Activated T-helper 17 cell treated with anti-CD3 and anti-CD28 coated beads, Interleukin-2, amount 50 U/mL, for 72 hours (primary cell): ENCODE data around the gene NAPSA. TPM values are rescaled to one million over a fixed set of nuclear protein-coding genes. Genes with fewer than 3 reads are reported as not detected.

Experiments used
- ATAC-seq: fragments of 150-1000 bp; cut with Tn5 transposase; replicated peaks from 2 replicates; pipeline ENCODE4 v1.10.0; 2021; ENCODE audit warnings: mild to moderate bottlenecking, moderate library complexity
- H3K27ac Mint-ChIP-seq: one replicate; pipeline ENCODE4 v1.8.0; 2022; ENCODE audit warnings: mixed read lengths
- H3K27me3 Mint-ChIP-seq: one replicate; pipeline ENCODE4 v1.8.0; 2022; ENCODE audit warnings: mixed read lengths
- H3K36me3 Mint-ChIP-seq: one replicate; pipeline ENCODE4 v1.8.0; 2022; ENCODE audit warnings: low read depth, mild to moderate bottlenecking, mixed read lengths
- H3K4me1 Mint-ChIP-seq: one replicate; pipeline ENCODE4 v1.8.0; 2022; ENCODE audit warnings: mixed read lengths
- H3K4me3 Mint-ChIP-seq: one replicate; pipeline ENCODE4 v1.8.0; 2022; ENCODE audit warnings: mild to moderate bottlenecking, mixed read lengths
- H3K9me3 Mint-ChIP-seq: one replicate; pipeline ENCODE4 v1.8.0; 2022; ENCODE audit warnings: mixed read lengths
- total RNA-seq, 2 donors: library from RNA; stranded (reverse); gene quantifications; one replicate each; pipeline ENCODE4 v1.2.3, GENCODE V29; 2022

NAPSA gene
- total RNA-seq, 2 donors from 2014 or later, result 54.6 to 86.0 TPM

DNA sequence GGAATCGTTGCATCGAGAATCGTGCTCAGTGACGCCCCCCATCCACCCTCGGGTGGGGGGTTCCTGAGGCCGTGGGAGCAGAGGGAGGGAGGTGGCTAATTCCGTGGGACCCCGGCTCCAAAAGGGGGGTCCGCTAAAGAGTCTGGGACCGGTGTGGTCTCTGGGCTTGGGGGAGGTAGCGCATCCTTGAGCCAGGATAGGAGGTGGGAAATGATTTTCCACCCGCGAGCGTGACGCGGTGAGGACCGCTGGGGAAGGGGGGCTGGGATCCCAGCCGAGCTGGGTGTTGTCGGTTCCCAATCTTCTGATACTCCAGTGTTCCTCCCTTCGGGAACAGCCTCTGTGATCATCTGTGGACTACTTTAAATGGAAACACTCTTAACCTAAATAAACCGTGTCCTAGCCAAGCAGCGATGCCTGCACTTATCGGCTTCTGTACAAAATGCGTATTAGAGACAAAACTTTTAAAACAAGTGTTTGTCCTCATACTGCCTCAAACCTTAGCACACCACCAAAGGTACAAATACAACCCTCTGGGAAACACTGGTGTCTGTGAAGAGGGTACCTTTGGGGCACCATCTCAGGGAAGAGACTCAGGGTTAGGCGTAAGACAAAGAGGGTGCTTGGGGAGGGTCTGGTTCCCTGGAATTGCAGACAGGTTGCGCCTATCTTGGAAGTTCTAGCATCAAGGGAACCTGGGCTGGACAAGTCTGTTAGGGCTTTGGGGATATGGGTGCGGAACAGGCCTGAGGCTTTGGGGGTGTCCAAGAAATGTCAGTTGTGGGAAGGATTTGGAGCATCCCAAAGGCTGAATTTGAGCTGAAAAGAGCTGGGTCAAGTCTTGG is 52.2 kb downstream of the NAPSA start:
- Mint-ChIP-seq H3K9me3 (no peaks in the 10 kb centered on the region), H3K4me1 (peaks cover 6% of the 10 kb centered on the region), H3K27me3 (peaks cover 62% of the 10 kb centered on the region), H3K4me3 (no peak overlapping the region), H3K36me3 (peaks cover 11% of the 10 kb centered on the region), H3K27ac (no peak overlapping the region)
- ATAC-seq, result no peak

GRCh38 chr19:50311723-50312635 is 53.5 kb downstream of the NAPSA start:
- Mint-ChIP-seq H3K27ac (no peak overlapping the region), H3K4me1 (peaks cover 6% of the 10 kb centered on the region), H3K9me3 (no peaks in the 10 kb centered on the region), H3K36me3 (peaks cover 11% of the 10 kb centered on the region), H3K4me3 (no peak overlapping the region), H3K27me3 (peaks cover 59% of the 10 kb centered on the region)
- ATAC-seq, result no peak

DNA sequence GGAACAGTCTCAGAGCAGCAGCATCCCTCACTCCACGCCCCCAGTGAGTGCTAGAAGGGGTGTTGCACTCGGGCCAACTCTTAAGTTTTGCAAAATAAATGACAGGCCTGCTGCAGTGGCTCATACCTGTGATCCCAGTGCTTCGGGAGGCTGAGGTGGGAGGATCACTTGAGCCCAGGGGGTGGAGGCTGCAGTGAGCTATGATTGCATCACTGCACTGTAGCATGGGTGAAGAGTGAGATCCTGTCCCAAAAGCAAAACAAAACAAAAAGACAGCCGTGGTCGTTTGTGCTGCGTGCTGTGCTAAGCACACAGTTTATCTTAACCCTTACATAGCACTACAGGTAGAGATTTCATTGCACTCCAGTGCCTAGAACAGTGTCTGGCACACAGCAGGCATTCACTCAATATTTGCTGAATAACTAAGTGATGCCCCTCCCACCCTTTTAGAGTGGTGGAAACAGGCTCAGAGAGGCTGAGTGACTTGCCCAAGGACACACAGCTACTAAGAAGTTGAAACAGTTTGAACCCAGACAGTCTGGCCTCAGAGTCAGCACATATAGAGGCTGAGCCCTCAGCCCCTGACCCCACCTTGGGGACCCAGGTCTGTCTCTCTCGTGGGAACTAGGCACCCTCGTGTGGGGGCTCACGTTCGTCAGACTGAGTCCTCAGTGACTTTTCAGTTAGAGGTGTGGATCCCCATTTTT is 54.5 kb downstream of the NAPSA start:
- no peak overlapping the region for H3K4me3 Mint-ChIP-seq
- peaks cover 6% of the 10 kb centered on the region for H3K36me3 Mint-ChIP-seq
- H3K27ac Mint-ChIP-seq, result no peak overlapping the region
- peaks cover 6% of the 10 kb centered on the region for H3K4me1 Mint-ChIP-seq
- H3K27me3 Mint-ChIP-seq, result peaks cover 60% of the 10 kb centered on the region
- ATAC-seq, result no peak
- H3K9me3 Mint-ChIP-seq, result no peaks in the 10 kb centered on the region

DNA sequence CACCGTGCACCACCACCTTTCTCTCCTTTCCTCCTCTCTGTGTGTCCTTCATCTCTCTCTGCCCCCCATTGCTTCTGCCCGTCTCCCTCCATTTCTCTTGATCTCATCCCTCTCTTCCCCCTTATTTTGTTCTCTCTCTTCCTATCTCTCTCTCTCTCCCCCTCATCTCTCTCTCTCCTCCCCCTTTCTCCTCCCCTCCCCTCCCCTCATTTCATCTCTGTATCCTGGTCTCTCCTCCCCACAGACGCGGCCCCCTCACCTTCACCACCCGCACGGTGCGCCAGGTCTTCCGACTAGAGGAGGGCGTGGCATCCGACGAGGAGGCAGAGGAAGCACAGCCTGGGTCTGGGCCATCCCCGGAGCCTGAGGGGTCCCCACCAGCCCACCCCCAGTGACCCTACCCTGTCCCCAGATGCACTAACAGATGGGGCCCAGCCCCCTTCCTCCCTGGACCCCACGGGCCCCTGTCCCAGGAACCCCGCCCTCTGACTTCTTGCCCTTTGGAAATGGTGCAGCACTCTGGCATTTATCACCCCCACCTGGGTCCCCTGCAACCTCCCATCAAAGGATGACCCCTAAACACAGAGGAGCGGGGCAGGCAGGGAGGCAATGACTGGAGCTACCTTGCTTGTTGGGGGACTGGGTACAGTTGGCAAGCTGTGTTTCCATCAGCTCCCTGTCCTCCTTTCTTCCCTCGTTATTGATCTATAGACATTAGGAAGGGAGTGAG is 55.9 kb downstream of the NAPSA start:
- H3K9me3 Mint-ChIP-seq, result no peaks in the 10 kb centered on the region
- peaks cover 60% of the 10 kb centered on the region for H3K27me3 Mint-ChIP-seq

GRCh38 chr19:50308991-50309390 is 56.4 kb downstream of the NAPSA start:
- Mint-ChIP-seq H3K27me3 (peaks cover 58% of the 10 kb centered on the region), H3K4me1 (no peaks in the 10 kb centered on the region), H3K36me3 (no peaks in the 10 kb centered on the region), H3K9me3 (no peaks in the 10 kb centered on the region), H3K27ac (no peak overlapping the region), H3K4me3 (no peak overlapping the region)
- no peak for ATAC-seq

More for the DNA sequence above, 55.9 kb downstream of the NAPSA start:
- H3K4me3 Mint-ChIP-seq, result no peak overlapping the region
- no peak for ATAC-seq
- no peaks in the 10 kb centered on the region for H3K36me3 Mint-ChIP-seq
- H3K27ac Mint-ChIP-seq, result no peak overlapping the region
- H3K4me1 Mint-ChIP-seq, result no peaks in the 10 kb centered on the region

Other genes with a start within 250 kb of the NAPSA start
- not detected for gene IZUMO2, start 202.4 kb downstream of the NAPSA start, total RNA-seq
- gene MYH14, start 162.0 kb downstream of the NAPSA start, total RNA-seq, result not detected
- gene KCNC3, start 36.3 kb downstream of the NAPSA start, total RNA-seq, result 10 to 100 TPM; 12.8 to 18.8 TPM
- 10 to 100 TPM; 58.3 to 81.3 TPM for gene NR1H2, start 10.8 kb upstream of the NAPSA start, total RNA-seq
- 100 to 1,000 TPM; 146 to 202 TPM for gene POLD1, start 18.7 kb upstream of the NAPSA start, total RNA-seq
- 1 to 10 TPM; 1.9 to 2.4 TPM for gene SPIB, start 53.3 kb upstream of the NAPSA start, total RNA-seq
- gene MYBPC2, start 67.3 kb upstream of the NAPSA start, total RNA-seq, result 1 to 10 TPM in 1 of 2 donors, under 1 TPM in 1; 0.28 to 4.6 TPM
- gene EMC10, start 110.9 kb upstream of the NAPSA start, total RNA-seq, result 10 to 100 TPM; 31.3 to 57.8 TPM
- gene GARIN5A, start 111.2 kb upstream of the NAPSA start, total RNA-seq, result 1 to 10 TPM in 1 of 2 donors, under 1 TPM in 1; 0.39 to 1.2 TPM
- gene JOSD2, start 145.6 kb upstream of the NAPSA start, total RNA-seq, result 10 to 100 TPM; 37.5 to 45.8 TPM
- gene ASPDH, start 148.3 kb upstream of the NAPSA start, total RNA-seq, result not detected
- gene LRRC4B, start 202.8 kb upstream of the NAPSA start, total RNA-seq, result not detected